Motor neuron (in vitro differentiated cells): ENCODE results near the gene RPS8. TPM values are rescaled to one million over a fixed set of nuclear protein-coding genes. Genes with fewer than 3 reads are reported as not detected.
"Not testable (repeated sequence)": the region's sequence is repeated elsewhere in the genome, so short reads cannot be mapped to it uniquely, and the experiment has no call there.

ENCODE experiments used
- ATAC-seq, 8 experiments: fragments of 200-7000 bp; cut with Tn5 transposase; replicated peaks in 6 of 8; 2 replicates each; pipeline ENCODE4 v1.8.0; 2021; ENCODE audit warnings: mild to moderate bottlenecking in 8 of 8, moderate library complexity in 8 of 8
- H3K27ac ChIP-seq, 2 donors: fragments of 250-450 bp; sonication (Bioruptor Pico); 2 replicates each; pipeline ENCODE4 v1.9.0; 2021; ENCODE audit warnings: antibody characterized with exemption in 2 of 2, mild to moderate bottlenecking in 2 of 2, moderate library complexity in 1 of 2
- H3K4me1 ChIP-seq, 2 donors: fragments of 250-450 bp; sonication (Bioruptor Pico); replicated peaks in 1 of 2; 2 replicates each; pipeline ENCODE4 v1.6.1; 2021; ENCODE audit warnings: antibody characterized with exemption in 2 of 2, mild to moderate bottlenecking in 2 of 2, moderate library complexity in 1 of 2
- H3K4me3 ChIP-seq, 5 donors: fragments of 250-450 bp; sonication (Bioruptor Pico); 2 replicates each; pipeline ENCODE4 v1.9.0; 2021; ENCODE audit warnings: antibody characterized with exemption in 5 of 5, mild to moderate bottlenecking in 5 of 5, moderate library complexity in 4 of 5
- WGBS, 10 experiments: fragments of 450-650 bp; shearing (Covaris generic); methylation state at CpG; one replicate each; pipeline ENCODE4 v1.0.0; 2022; 5-methylcytosine and 5-hydroxymethylcytosine counted together
- in situ Hi-C, 9 experiments: fragments of 400-800 bp; cut with MboI; loops; one replicate each; pipeline ENCODE4 v1.15.0; 2021; ENCODE audit warnings: low sequenced_read_pairs in 9 of 9, low pct_unique_long_range_greater_than_20kb in 2 of 9; ENCODE audit not compliant: unreplicated experiment in 9 of 9
- total RNA-seq, 8 experiments: library from RNA; unstranded; fragments of 300-600 nt; gene quantifications; 2 replicates each; pipeline versions ENCODE4 v1.2.3 to v1.2.4, GENCODE V29; 2022

Gene RPS8
- 1,000 to 10,000 TPM; 2,114 to 6,000 (median 3,055) TPM for total RNA-seq

DNA sequence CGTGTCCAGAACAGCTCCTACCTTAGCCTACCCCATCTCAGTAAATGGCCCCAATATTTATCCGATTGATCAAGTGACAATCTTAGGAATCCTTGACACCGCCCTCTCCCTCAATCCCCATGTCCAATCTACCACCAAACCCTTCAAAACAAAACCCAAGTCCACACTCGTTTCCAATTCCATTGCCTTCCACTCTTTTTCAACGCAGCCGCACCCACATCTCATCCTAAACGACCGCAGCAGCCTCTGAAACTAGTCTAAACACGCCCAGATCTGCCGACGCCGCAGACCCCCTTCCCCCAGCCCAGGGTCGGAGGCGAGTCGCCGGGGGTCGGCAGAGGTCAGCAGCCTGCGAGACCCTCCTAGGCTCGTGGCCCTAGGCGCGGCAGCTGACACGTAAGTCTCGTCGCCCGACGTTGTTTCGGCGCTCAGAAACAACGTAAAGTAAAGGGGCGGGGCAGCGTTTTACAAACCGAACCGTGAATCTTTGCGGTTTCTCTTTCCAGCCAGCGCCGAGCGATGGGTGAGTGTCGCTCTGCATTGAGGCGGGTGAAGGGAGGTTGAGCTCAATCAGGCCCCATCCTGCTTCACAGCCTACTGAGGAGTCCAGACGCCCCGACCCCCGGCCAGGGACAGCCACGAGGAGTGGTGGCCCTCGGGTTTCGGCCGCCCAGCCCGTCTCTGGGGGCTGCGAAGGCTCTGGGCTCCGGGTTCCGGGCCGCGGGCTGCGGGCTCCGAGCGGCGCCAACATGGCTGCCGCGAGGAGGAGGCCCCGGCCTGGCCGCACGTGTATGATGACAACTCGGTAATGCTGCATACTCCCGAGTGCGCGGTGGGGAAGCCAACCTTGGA is at the start of gene RPS8:
TSS of gene RPS8 (plus strand) at position 463 of the 852 bp plus-strand sequence. CDS start at position 520, 57 bp downstream.
- peaks cover 22 to 23% of the 10 kb centered on the region in 2 donors for H3K4me1 ChIP-seq
- peak within 1 kb of the TSS; percentile 89 for H3K27ac ChIP-seq
- in situ Hi-C loops: no loop called here
- 0 to 3% (median 0%) methylated on average over 2 to 43 of the region's 65 CpGs; no CpG with 5 or more reads in 1 of the 10 experiments for WGBS, 10 experiments
- ATAC-seq: peak; percentile 70 to 89 (median 86)
- H3K4me3 ChIP-seq: peak within 1 kb of the TSS; percentile 45 to 78 (median 59)

DNA sequence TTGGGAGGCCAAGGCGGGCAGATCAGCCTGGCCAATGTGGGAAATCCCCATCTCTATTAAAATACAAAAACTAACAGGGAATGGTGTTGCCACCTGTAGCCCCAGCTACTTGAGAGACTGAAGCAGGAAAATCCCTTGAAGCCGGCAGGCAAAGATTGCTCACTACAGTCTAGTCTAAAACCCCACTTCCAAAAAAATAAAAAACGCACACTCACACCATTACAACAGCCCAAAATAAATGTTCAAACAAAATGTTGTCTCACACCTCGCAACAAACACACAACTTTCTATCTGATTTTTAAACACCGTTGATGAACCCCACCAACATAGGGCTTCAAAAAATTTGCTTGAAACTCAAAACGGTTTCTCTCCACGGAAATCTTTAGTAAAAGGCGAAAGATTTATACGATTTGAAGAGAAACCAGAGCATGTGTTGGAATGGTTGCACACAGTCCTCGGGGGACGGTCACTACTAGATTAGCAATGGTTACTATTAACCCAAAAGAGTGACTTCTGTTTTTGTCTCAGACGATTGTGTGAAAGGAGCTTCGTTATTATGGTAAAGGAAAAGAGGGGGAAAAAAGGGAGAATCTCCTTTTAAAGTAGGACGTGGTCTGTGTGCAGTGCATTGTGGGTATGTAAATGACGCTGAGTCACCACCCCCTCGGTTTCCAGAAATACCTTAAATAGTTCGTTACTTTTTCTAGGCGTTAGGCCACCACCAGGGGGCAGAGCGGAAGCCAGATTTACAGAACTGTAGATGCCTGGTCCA is 44.4 kb upstream of the RPS8 start, which contains the start of gene RNU5D-1:
TSS of gene RNU5D-1 (minus strand) at position 430 of the 772 bp plus-strand sequence.
- 0 to 12% (median 2%) methylated on average over 3 to 19 of the region's 19 CpGs for WGBS, 10 experiments

DNA sequence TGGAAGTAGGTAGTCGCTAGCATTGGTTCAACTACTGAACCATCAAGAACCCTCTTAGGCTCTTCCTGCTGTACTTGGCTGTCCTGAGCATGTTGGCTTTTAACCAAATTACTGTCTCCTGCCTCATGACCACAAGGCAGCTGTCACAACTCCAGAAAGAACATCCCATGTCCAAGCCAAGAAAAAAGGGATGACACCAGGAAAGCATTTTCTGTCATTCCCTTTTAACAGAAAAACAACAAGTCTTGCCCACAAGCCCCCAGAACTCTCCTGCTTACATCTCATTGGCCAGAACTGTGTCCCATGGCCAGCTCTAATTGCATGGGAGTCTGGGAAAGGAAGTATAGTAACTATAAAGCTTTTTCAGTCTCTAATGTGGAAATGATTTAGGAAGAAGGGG is 42.0 kb upstream of the RPS8 start:
- 0 to 100% (median 90%) methylated on average over 1 of the region's 1 CpG; no CpG with 5 or more reads in 6 of the 10 experiments for WGBS, 10 experiments
- Histone ChIP-seq H3K4me1 (peaks cover 0 to 4% of the 10 kb centered on the region in 2 donors), H3K27ac (no peak overlapping the region), H3K4me3 (no peak overlapping the region)
- no peak for ATAC-seq
- in situ Hi-C loops: loop anchor here in 1 of 9 experiments (25.0 kb wide), 1 partner anchor 579 kb away; no protein-coding TSS in a partner anchor

More for the DNA sequence above, 44.4 kb upstream of the RPS8 start, which contains the start of gene RNU5D-1:
- ATAC-seq: peak; percentile 79 to 88 (median 85)
- peaks cover 0 to 4% of the 10 kb centered on the region in 2 donors for H3K4me1 ChIP-seq
- peak within 1 kb of the TSS; percentile 13 to 24 (median 17) for H3K4me3 ChIP-seq
- H3K27ac ChIP-seq: peak within 1 kb of the TSS; percentile 96 to 99
- in situ Hi-C loops: loop anchor here in 1 of 9 experiments (25.0 kb wide), 1 partner anchor 581 kb away; no protein-coding TSS in a partner anchor

DNA sequence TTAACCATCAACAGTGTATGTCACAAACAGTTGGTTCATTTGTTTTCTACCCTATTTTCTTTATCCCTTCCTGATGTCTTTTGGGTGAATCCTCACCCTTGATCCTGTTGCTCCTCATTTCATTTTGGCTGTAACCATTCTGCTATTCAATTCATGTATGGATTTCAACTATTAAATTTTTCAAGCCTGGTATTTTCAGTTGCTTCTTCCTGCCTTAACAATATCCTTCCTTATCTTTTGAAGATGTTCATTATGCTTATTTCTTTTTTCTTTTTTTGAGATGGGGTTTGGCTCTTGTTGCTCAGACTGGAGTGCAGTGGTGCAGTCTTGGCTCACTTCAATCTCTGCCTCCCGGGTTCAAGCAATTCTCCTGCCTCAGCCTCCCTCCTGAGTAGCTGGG is 41.6 kb upstream of the RPS8 start:
- WGBS, 10 experiments: 0 to 100% (median 78%) methylated on average over 1 of the region's 1 CpG; no CpG with 5 or more reads in 3 of the 10 experiments
- peaks cover 0 to 4% of the 10 kb centered on the region in 2 donors for H3K4me1 ChIP-seq
- no peak overlapping the region for H3K4me3 ChIP-seq
- in situ Hi-C loops: loop anchor here in 1 of 9 experiments (25.0 kb wide), 1 partner anchor 579 kb away; no protein-coding TSS in a partner anchor
- H3K27ac ChIP-seq: no peak overlapping the region
- no peak for ATAC-seq

DNA sequence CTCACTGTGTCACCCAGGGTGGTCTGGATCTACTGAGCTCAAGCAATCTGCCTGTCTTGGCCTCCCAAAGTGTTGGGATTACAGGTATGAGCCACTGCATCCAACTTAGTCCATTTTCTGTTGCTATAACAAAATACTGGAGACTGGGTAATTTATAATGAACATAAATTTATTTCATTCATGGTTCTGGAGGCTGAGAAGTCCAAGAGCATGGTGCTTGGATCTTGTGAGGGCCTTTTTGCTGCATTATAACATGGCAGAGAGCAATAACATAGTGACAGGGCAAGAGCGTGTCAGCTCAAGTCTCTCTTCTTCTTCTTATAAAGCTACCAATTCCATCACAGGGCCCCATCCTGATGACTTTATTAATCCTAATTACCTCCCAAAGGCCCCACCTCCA is 39.3 kb upstream of the RPS8 start:
- no peak for ATAC-seq

DNA sequence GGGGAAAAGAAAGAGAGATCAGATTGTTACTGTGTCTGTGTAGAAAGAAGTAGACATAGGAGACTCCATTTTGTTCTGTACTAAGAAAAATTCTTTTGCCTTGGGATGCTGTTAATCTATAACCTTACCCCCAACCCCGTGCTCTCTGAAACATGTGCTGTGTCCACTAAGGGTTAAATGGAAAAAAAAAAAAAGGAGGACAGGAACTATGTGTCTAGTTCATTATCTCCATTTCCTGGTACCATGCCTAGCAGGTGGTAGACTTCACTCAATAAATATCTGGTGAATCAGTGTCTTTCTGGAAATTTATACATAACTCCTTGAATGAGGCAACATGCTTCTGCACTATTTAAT is 36.4 kb upstream of the RPS8 start:
- in situ Hi-C loops: loop anchor here in 1 of 9 experiments (25.0 kb wide), 1 partner anchor 573 kb away; no protein-coding TSS in a partner anchor
- not testable (repeated sequence) for ATAC-seq, H3K4me1 ChIP-seq
- Histone ChIP-seq H3K27ac (peak overlapping the region in 1 of 2 donors; percentile 51), H3K4me3 (peak overlapping the region; percentile 41 to 54 (median 50))
- 40 to 100% (median 92%) methylated on average over 1 of the region's 1 CpG; no CpG with 5 or more reads in 6 of the 10 experiments for WGBS, 10 experiments

More for the DNA sequence above, 39.3 kb upstream of the RPS8 start:
- in situ Hi-C loops: loop anchor here in 1 of 9 experiments (25.0 kb wide), 1 partner anchor 576 kb away; no protein-coding TSS in a partner anchor
- Histone ChIP-seq H3K27ac (no peak overlapping the region), H3K4me1 (peaks cover 3 to 10% of the 10 kb centered on the region in 2 donors), H3K4me3 (no peak overlapping the region)
- WGBS, 10 experiments: 93 to 100% (median 100%) methylated on average over 1 of the region's 1 CpG; no CpG with 5 or more reads in 4 of the 10 experiments

DNA sequence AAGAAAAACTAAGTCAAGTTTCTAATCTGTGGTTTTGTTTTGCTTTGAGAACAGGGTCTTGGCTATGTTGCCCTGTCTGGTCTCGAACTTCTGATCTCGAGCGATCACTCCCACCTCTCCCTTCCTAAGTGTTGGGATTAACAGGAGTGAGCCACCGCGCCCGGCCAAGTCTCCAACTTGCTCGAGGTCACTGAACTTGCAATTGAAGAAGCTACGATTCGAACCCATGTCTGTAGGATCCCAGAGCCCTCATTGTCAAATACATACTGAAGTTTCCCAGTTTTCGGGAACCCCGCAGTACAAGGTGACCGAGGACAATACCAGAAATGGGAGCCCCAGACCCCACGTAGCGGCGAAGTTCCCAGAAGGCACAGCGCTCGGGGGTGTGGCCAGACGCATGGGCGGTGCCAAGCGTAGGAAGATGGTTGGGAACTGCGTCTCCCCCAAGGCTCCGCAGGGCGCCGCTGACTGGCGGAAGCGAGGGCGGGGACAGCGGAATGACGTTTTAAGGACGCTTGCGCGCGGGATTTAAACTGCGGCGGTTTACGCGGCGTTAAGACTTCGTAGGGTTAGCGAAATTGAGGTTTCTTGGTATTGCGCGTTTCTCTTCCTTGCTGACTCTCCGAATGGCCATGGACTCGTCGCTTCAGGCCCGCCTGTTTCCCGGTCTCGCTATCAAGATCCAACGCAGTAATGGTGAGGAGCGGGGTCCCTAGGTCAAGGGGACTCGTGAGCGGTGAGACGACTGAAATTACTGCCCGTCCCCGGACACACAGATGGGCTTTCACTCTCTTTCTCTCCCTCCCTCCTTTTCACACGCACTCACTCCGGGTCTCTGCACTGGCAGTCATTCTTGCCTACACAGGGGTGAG is 35.8 kb upstream of the RPS8 start, which contains the start of gene KIF2C:
TSS of gene KIF2C (plus strand) at position 531 of the 872 bp plus-strand sequence. CDS start at position 627, 96 bp downstream.
- WGBS, 10 experiments: 0 to 8% (median 3%) methylated on average over 1 to 40 of the region's 57 CpGs
- Histone ChIP-seq H3K4me3 (peak within 1 kb of the TSS; percentile 41 to 54 (median 50)), H3K4me1 (peaks cover 3 to 10% of the 10 kb centered on the region in 2 donors), H3K27ac (peak within 1 kb of the TSS; percentile 37 to 51)
- in situ Hi-C loops: loop anchor here in 1 of 9 experiments (25.0 kb wide), 1 partner anchor 573 kb away; no protein-coding TSS in a partner anchor
- peak; percentile 98 to 100 (median 99) for ATAC-seq

DNA sequence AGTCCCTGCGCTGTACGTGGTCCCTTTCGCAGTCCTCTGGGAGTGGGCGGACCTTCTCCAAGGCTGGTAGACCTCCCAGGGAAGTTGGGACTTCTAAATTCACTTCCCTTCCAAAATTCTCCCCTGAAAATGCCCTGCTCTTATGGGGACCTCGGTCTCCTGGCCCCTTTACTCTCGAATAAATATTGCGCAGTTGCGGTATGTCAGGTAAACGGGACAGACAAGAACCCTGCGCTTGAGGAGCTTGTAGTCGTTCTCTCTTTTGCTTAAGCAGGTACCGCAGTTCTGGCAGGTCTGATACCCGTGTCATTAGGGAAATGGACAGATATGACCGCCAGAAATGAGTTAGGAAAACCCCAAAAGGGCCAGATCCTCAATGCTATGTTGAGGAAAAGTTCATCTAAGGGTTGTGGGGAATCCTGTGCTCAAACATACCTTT is 35.1 kb upstream of the RPS8 start:
- H3K27ac ChIP-seq: peak overlapping the region in 1 of 2 donors; percentile 4
- peak overlapping the region; percentile 41 to 54 (median 50) for H3K4me3 ChIP-seq
- H3K4me1 ChIP-seq: peaks cover 3 to 10% of the 10 kb centered on the region in 2 donors
- 0 to 10% (median 0%) methylated on average over 1 to 14 of the region's 14 CpGs for WGBS, 10 experiments
- peak in 1 of 8 experiments; percentile 50 for ATAC-seq
- in situ Hi-C loops: loop anchor here in 1 of 9 experiments (25.0 kb wide), 1 partner anchor 572 kb away; no protein-coding TSS in a partner anchor

DNA sequence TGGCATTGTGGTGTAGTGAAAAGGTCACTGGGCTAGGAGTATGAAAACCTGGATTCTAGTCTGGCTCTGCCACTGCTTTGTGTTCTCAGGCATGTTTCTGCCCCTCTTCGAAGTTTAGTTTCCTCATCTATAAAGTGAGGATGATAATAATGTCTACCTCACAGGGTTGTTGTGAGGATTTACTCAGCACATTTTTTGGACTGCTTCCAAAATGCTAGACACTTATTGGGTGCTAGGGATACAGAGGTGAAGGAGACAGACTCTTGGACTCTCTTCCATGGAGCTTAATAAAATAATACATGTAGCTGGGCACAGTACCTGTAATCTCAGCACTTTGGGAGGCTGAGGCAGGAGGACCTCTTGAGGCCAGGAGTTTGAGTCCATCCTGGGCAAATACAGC is 32.1 kb upstream of the RPS8 start:
- H3K27ac ChIP-seq: no peak overlapping the region
- in situ Hi-C loops: loop anchor here in 1 of 9 experiments (25.0 kb wide), 1 partner anchor 569 kb away; no protein-coding TSS in a partner anchor
- no peak for ATAC-seq
- no peak overlapping the region for H3K4me3 ChIP-seq
- 86 to 100% (median 100%) methylated on average over 1 of the region's 1 CpG; no CpG with 5 or more reads in 2 of the 10 experiments for WGBS, 10 experiments
- peaks cover 3 to 12% of the 10 kb centered on the region in 2 donors for H3K4me1 ChIP-seq

DNA sequence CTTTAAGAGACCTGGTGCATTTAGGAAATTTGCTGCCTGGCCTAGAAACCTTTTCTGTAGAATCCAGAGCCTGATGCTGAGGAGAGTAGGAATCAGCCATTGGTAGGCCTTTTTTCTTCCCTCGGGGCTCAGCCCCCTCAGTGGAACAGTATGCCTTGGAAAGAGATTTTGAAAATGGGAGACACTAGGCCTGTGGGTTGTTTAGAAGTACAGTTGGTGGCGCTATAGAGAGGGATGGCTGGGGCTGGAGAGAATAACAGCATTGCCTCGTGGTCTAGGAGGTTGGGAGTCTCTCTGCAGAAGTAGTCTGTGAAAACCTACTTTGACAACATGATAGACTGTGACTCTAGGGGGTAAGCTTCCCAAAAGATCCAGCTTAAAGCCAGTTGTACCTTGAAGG is 27.5 kb upstream of the RPS8 start:
- Histone ChIP-seq H3K27ac (no peak overlapping the region), H3K4me3 (no peak overlapping the region), H3K4me1 (peaks cover 0 to 2% of the 10 kb centered on the region in 2 donors)
- in situ Hi-C loops: loop anchor here in 1 of 9 experiments (25.0 kb wide), 1 partner anchor 564 kb away; no protein-coding TSS in a partner anchor
- WGBS, 10 experiments: 71 to 100% (median 92%) methylated on average over 2 to 3 of the region's 3 CpGs; no CpG with 5 or more reads in 4 of the 10 experiments
- ATAC-seq: no peak

DNA sequence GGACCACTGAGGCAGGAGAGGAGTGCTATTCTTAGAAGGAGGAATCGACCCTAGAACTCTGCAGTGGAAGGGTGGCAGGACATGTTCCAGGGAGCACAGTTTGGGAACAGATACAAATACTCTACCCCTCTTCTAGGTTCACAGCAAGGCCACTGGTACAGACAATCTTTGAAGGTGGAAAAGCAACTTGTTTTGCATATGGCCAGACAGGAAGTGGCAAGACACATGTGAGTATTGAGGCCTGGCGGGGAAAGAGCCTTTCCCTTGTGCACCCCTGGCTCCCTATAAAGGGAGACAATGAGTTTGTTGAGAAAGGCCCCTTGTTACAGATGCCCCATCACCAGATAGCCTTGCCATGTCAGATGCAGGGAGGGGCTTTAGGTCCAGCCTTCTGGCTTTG is 17.9 kb upstream of the RPS8 start:
- ATAC-seq: no peak
- H3K4me3 ChIP-seq: no peak overlapping the region
- in situ Hi-C loops: no loop called here
- WGBS, 10 experiments: 92 to 100% (median 100%) methylated on average over 1 to 2 of the region's 2 CpGs; no CpG with 5 or more reads in 5 of the 10 experiments
- no peak overlapping the region for H3K27ac ChIP-seq
- H3K4me1 ChIP-seq: no peaks in the 10 kb centered on the region
